ENCODE results near the gene PC. TPM values are rescaled to one million over a fixed set of nuclear protein-coding genes. Genes with fewer than 3 reads are reported as not detected.

PC gene
- polyA plus RNA-seq, 1 donor (not counting 4 experiments of a cell fraction or from before 2014, with no cell fraction given), result 13.3 TPM

DNA sequence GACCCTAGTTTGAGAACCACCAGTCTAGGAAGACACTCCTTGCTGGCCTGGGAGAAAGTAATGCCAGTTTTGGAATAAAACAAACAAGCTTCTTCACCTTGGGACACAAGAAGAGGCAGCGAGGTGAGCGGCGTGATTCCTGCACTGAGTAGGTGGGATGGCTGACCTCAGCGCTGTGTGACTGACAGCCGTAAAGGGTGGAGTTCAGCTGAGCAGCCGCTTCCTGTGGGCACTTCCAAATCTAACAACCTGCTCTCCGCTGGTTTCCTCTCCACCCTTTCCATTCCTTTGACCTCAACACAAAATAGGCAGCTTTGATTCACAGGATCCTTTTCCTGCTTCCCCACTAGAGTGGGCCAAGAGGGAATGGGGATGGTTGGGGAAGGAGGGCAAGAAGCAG, 45.8 kb downstream of the PC start:
- Histone ChIP-seq H3K27ac (ENCODE audit: control insufficient read depth, insufficient read depth, low read length) (no peak overlapping the region), H3K27me3 (ENCODE audit: control insufficient read depth, extremely low read depth, insufficient read depth, low read length) (no peaks in the 10 kb centered on the region), H4K20me1 (ENCODE audit: control insufficient read depth, extremely low read depth, insufficient read depth, low read length) (no peaks in the 10 kb centered on the region), H3K36me3 (ENCODE audit: control insufficient read depth in 2 of 2, extremely low read depth in 1 of 2, insufficient read depth in 2 of 2, low read length in 2 of 2) (peaks cover 0 to 2% of the 10 kb centered on the region in 2 experiments), H3K4me1 (ENCODE audit: control insufficient read depth, extremely low read depth, insufficient read depth, low read length) (no peaks in the 10 kb centered on the region), H3K79me2 (ENCODE audit: control insufficient read depth, insufficient read depth, low read length) (no peaks in the 10 kb centered on the region), H3K4me3 (ENCODE audit: control insufficient read depth in 2 of 3, extremely low read depth in 1 of 3, insufficient read depth in 2 of 3, low read depth in 1 of 3, low read length in 3 of 3) (no peak overlapping the region), H3K4me2 (ENCODE audit: control insufficient read depth, extremely low read depth, insufficient read depth, low read depth, low read length) (no peak overlapping the region), H3K9me1 (ENCODE audit: control insufficient read depth, extremely low read depth, insufficient read depth, low read length) (no peaks in the 10 kb centered on the region), H3K9me3 (ENCODE audit: control insufficient read depth, low read depth, low read length) (no peaks in the 10 kb centered on the region), H3K9ac (ENCODE audit: control insufficient read depth, extremely low read depth, insufficient read depth, low read length) (no peak overlapping the region), H2AFZ (ENCODE audit: control insufficient read depth, low read length) (no peak overlapping the region)
- dilution Hi-C loops (cut with MboI; ENCODE audit: extremely low pct_ligation_motif_present, low sequenced_read_pairs), result no loop called here
- DNase-seq (ENCODE audit: low read depth, low spot score), result no peak
- FAIRE-seq, result no peak
- no peak for TF ChIP-seq EZH2 (IDR thresholded peaks at IDR 0.05; ENCODE audit: low read length)
- TF ChIP-seq, protein P1, sequence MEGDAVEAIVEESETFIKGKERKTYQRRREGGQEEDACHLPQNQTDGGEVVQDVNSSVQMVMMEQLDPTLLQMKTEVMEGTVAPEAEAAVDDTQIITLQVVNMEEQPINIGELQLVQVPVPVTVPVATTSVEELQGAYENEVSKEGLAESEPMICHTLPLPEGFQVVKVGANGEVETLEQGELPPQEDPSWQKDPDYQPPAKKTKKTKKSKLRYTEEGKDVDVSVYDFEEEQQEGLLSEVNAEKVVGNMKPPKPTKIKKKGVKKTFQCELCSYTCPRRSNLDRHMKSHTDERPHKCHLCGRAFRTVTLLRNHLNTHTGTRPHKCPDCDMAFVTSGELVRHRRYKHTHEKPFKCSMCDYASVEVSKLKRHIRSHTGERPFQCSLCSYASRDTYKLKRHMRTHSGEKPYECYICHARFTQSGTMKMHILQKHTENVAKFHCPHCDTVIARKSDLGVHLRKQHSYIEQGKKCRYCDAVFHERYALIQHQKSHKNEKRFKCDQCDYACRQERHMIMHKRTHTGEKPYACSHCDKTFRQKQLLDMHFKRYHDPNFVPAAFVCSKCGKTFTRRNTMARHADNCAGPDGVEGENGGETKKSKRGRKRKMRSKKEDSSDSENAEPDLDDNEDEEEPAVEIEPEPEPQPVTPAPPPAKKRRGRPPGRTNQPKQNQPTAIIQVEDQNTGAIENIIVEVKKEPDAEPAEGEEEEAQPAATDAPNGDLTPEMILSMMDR (optimal IDR thresholded peaks at IDR 0.05 in 1 of 3, IDR thresholded peaks at IDR 0.05 in 1 of 3, conservative IDR thresholded peaks at IDR 0.05 in 1 of 3; ENCODE audit: extremely low read depth in 1 of 3, insufficient read depth in 2 of 3, low read length in 3 of 3), result no peak

DNA sequence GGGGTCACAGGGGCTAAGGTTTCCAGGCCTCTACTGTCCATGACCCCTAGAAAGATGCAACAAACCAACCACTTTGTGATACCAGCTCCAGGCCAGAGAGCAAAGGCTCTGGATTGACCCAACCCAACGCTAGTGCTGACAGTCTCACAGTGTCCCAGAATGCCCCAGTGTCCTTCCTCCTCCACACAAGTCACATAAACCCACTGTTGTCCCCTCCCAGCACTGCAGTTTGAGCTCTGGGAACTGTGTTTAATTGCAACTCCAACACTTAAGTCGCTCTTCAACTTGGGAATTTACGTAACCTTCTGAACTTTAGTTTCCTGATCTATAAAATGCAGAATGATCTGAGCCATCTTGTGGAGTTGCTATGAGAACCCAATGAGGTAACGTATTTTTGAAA, 47.5 kb downstream of the PC start:
- TF ChIP-seq EZH2 (IDR thresholded peaks at IDR 0.05; ENCODE audit: low read length), result no peak
- TF ChIP-seq, protein P1 (optimal IDR thresholded peaks at IDR 0.05 in 1 of 3, IDR thresholded peaks at IDR 0.05 in 1 of 3, conservative IDR thresholded peaks at IDR 0.05 in 1 of 3; ENCODE audit: extremely low read depth in 1 of 3, insufficient read depth in 2 of 3, low read length in 3 of 3), result no peak
- no peak overlapping the region for H2AFZ ChIP-seq (ENCODE audit: control insufficient read depth, low read length)

More for the DNA sequence above, 47.5 kb downstream of the PC start:
- H3K9ac ChIP-seq (ENCODE audit: control insufficient read depth, extremely low read depth, insufficient read depth, low read length), result no peak overlapping the region
- dilution Hi-C loops (cut with MboI; ENCODE audit: extremely low pct_ligation_motif_present, low sequenced_read_pairs), result no loop called here
- peaks cover under 1% of the 10 kb centered on the region for H3K79me2 ChIP-seq (ENCODE audit: control insufficient read depth, insufficient read depth, low read length)
- H4K20me1 ChIP-seq (ENCODE audit: control insufficient read depth, extremely low read depth, insufficient read depth, low read length), result no peaks in the 10 kb centered on the region
- H3K9me3 ChIP-seq (ENCODE audit: control insufficient read depth, low read depth, low read length), result no peaks in the 10 kb centered on the region
- peaks cover 11% of the 10 kb centered on the region for H3K4me1 ChIP-seq (ENCODE audit: control insufficient read depth, extremely low read depth, insufficient read depth, low read length)
- no peak for FAIRE-seq
- DNase-seq (ENCODE audit: low read depth, low spot score), result no peak
- no peak overlapping the region for H3K4me2 ChIP-seq (ENCODE audit: control insufficient read depth, extremely low read depth, insufficient read depth, low read depth, low read length)
- no peaks in the 10 kb centered on the region for H3K27me3 ChIP-seq (ENCODE audit: control insufficient read depth, extremely low read depth, insufficient read depth, low read length)
- no peaks in the 10 kb centered on the region for H3K9me1 ChIP-seq (ENCODE audit: control insufficient read depth, extremely low read depth, insufficient read depth, low read length)
- H3K36me3 ChIP-seq (ENCODE audit: control insufficient read depth in 2 of 2, extremely low read depth in 1 of 2, insufficient read depth in 2 of 2, low read length in 2 of 2), result peaks cover 0 to 2% of the 10 kb centered on the region in 2 experiments
- no peak overlapping the region for H3K4me3 ChIP-seq (ENCODE audit: control insufficient read depth in 2 of 3, extremely low read depth in 1 of 3, insufficient read depth in 2 of 3, low read depth in 1 of 3, low read length in 3 of 3)
- H3K27ac ChIP-seq (ENCODE audit: control insufficient read depth, insufficient read depth, low read length), result no peak overlapping the region
